K562 (cell line): ENCODE measurements around the gene AGPAT3. TPM values are rescaled to one million over a fixed set of nuclear protein-coding genes. Genes with fewer than 3 reads are reported as not detected.

Experiments
- BDP1 ChIP-seq: IDR thresholded peaks from 3 replicates; pipeline ENCODE4 v1.6.1; 2011; ENCODE audit not compliant: insufficient read length, insufficient read depth
- CGGBP1 ChIP-seq: fragments of 250-450 bp; sonication (Bioruptor Pico); IDR thresholded peaks from 2 replicates; pipeline ENCODE4 v1.9.0; 2021; ENCODE audit warnings: mild to moderate bottlenecking
- FOXM1 ChIP-seq, 2 experiments: fragments of 450-650 bp in 1 of 2; sonication (generic) in 1 of 2; formaldehyde crosslinking in 1 of 2; IDR thresholded peaks; 2 replicates each; pipeline versions ENCODE4 v1.6.1 to v1.9.0; 2017 to 2022; ENCODE audit warnings: low read depth in 2 of 2, mild to moderate bottlenecking in 2 of 2, missing genetic modification reagents in 1 of 2, moderate library complexity in 1 of 2
- MCM3 ChIP-seq: fragments of 450-650 bp; IDR thresholded peaks from 2 replicates; pipeline ENCODE4 v1.6.1; 2016
- PKNOX1 ChIP-seq: fragments of 450-650 bp; IDR thresholded peaks from 2 replicates; pipeline ENCODE4 v1.6.1; 2016
- SAFB ChIP-seq: fragments of 200-400 bp; formaldehyde crosslinking; IDR thresholded peaks from 2 replicates; pipeline ENCODE4 v1.6.1; 2017; ENCODE audit warnings: low read depth, low read length, borderline replicate concordance
- SMC3 ChIP-seq: conservative IDR thresholded peaks from 2 replicates; pipeline ENCODE4 v1.6.1; 2011; ENCODE audit warnings: low read depth, low read length, improper control_type of control experiment; ENCODE audit not compliant: insufficient read depth
- THRB ChIP-seq: fragments of 450-650 bp; formaldehyde crosslinking; conservative IDR thresholded peaks from 2 replicates; pipeline ENCODE4 v1.4.0; 2022; ENCODE audit warnings: mild to moderate bottlenecking, missing genetic modification characterization
- ZFP36 ChIP-seq: fragments of 150-350 bp; IDR thresholded peaks from 2 replicates; pipeline ENCODE4 v1.6.1; 2018; ENCODE audit warnings: low read length, low read depth; ENCODE audit not compliant: partially characterized antibody
- ZNF184 ChIP-seq: sonication (generic); formaldehyde crosslinking; IDR thresholded peaks from 2 replicates; pipeline ENCODE4 v1.5.0; 2020; ENCODE audit warnings: missing genetic modification reagents
- ZNF511 ChIP-seq: sonication (generic); formaldehyde crosslinking; IDR thresholded peaks from 2 replicates; pipeline ENCODE4 v1.8.0; 2022; ENCODE audit warnings: mild to moderate bottlenecking, missing genetic modification reagents
- ZNF696 ChIP-seq: fragments of 250-450 bp; sonication (Bioruptor Pico); conservative IDR thresholded peaks from 2 replicates; pipeline ENCODE4 v1.4.0; 2020; ENCODE audit warnings: mild to moderate bottlenecking, moderate library complexity
- ZNF766 ChIP-seq: fragments of 200-800 bp; sonication (Bioruptor generic); conservative IDR thresholded peaks from 2 replicates; pipeline ENCODE4 v1.6.1; 2016; ENCODE audit warnings: missing genetic modification characterization, missing compliant biosample characterization
- ZZZ3 ChIP-seq: fragments of 450-650 bp; IDR thresholded peaks from 2 replicates; pipeline ENCODE4 v1.6.1; 2016; ENCODE audit warnings: antibody characterized with exemption, mild to moderate bottlenecking, moderate library complexity
- polyA plus RNA-seq, 8 experiments: library from polyadenylated mRNA; depleted of rRNA in 4 of 8; stranded (reverse) in 5 of 8; unstranded in 3 of 8; fragments of >200 nt; fragmentation: Nextera tagmentation in 2 of 8; fragmentation: Illumina TruSeq in 1 of 8; extraction: Ambion mirVana in 2 of 8; extraction: Trizol in 1 of 8; gene quantifications; 2 replicates each; pipeline versions ENCODE4 v1.2.1 to v1.2.3, GENCODE V29; 2011 to 2014; ENCODE audit warnings: inconsistent platforms in 1 of 8, missing spikeins in 1 of 8
- total RNA-seq, 7 experiments: library from RNA; depleted of rRNA in 6 of 7; stranded (reverse); fragments of >200 nt in 6 of 7; fragmentation: Illumina TruSeq in 2 of 7; extraction: Trizol in 2 of 7; gene quantifications; 2 replicates each; pipeline versions ENCODE4 v1.2.1 to v1.2.3, GENCODE V29; 2011 to 2021; ENCODE audit warnings: low replicate concordance in 1 of 7
- TF ChIP-seq, protein P1 (sequence below): fragments of 450-650 bp; IDR thresholded peaks from 2 replicates; pipeline ENCODE4 v1.6.1; 2017; ENCODE audit warnings: antibody characterized with exemption, mild to moderate bottlenecking
- TF ChIP-seq, protein P2 (sequence below), 2 experiments: fragments of 450-650 bp in 1 of 2; sonication (generic) in 1 of 2; formaldehyde crosslinking in 1 of 2; IDR thresholded peaks in 1 of 2; conservative IDR thresholded peaks in 1 of 2; 2 replicates each; pipeline versions ENCODE4 v1.6.1 to v1.8.1; 2016 to 2023; ENCODE audit warnings: mild to moderate bottlenecking in 2 of 2, moderate library complexity in 2 of 2, inconsistent platforms in 1 of 2, missing genetic modification reagents in 1 of 2
- TF ChIP-seq, protein P3 (sequence below): sonication (generic); formaldehyde crosslinking; IDR thresholded peaks from 2 replicates; pipeline ENCODE4 v1.8.0; 2022; ENCODE audit warnings: missing genetic modification reagents, mild to moderate bottlenecking, borderline replicate concordance

The AGPAT3 gene
- total and polyA plus RNA-seq, 9 of the 15 experiments (the other 6 are each of a cell fraction or from before 2014, with no cell fraction given): 1.5 to 88.4 (median 35.7) TPM

GRCh38 chr21:43972850-43973633 is 108.0 kb downstream of the AGPAT3 start (continued):
- no peak for TF ChIP-seq ZNF766 (CRISPR knock-in tag)
- TF ChIP-seq SMC3: no peak
- no peak for TF ChIP-seq ZNF696
- no peak for TF ChIP-seq MCM3
- no peak for TF ChIP-seq BDP1
- no peak for TF ChIP-seq ZNF184 (CRISPR knock-in tag)
- no peak for TF ChIP-seq FOXM1 (IDR thresholded peaks at IDR 0.05; ENCODE audit: low read depth)
- no peak for TF ChIP-seq FOXM1 (CRISPR knock-in tag; IDR thresholded peaks at IDR 0.05; ENCODE audit: low read depth)
- no peak for TF ChIP-seq ZNF511 (CRISPR knock-in tag)
- no peak for TF ChIP-seq THRB (CRISPR knock-in tag)
- no peak for TF ChIP-seq PKNOX1
- TF ChIP-seq ZZZ3: no peak
- TF ChIP-seq ZFP36: no peak
- TF ChIP-seq, protein P1, sequence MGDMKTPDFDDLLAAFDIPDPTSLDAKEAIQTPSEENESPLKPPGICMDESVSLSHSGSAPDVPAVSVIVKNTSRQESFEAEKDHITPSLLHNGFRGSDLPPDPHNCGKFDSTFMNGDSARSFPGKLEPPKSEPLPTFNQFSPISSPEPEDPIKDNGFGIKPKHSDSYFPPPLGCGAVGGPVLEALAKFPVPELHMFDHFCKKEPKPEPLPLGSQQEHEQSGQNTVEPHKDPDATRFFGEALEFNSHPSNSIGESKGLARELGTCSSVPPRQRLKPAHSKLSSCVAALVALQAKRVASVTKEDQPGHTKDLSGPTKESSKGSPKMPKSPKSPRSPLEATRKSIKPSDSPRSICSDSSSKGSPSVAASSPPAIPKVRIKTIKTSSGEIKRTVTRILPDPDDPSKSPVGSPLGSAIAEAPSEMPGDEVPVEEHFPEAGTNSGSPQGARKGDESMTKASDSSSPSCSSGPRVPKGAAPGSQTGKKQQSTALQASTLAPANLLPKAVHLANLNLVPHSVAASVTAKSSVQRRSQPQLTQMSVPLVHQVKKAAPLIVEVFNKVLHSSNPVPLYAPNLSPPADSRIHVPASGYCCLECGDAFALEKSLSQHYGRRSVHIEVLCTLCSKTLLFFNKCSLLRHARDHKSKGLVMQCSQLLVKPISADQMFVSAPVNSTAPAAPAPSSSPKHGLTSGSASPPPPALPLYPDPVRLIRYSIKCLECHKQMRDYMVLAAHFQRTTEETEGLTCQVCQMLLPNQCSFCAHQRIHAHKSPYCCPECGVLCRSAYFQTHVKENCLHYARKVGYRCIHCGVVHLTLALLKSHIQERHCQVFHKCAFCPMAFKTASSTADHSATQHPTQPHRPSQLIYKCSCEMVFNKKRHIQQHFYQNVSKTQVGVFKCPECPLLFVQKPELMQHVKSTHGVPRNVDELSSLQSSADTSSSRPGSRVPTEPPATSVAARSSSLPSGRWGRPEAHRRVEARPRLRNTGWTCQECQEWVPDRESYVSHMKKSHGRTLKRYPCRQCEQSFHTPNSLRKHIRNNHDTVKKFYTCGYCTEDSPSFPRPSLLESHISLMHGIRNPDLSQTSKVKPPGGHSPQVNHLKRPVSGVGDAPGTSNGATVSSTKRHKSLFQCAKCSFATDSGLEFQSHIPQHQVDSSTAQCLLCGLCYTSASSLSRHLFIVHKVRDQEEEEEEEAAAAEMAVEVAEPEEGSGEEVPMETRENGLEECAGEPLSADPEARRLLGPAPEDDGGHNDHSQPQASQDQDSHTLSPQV: no peak
- no peak for TF ChIP-seq SAFB
- no peak for TF ChIP-seq CGGBP1 (CRISPR knock-in tag)
- TF ChIP-seq, protein P2, sequence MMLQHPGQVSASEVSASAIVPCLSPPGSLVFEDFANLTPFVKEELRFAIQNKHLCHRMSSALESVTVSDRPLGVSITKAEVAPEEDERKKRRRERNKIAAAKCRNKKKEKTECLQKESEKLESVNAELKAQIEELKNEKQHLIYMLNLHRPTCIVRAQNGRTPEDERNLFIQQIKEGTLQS (IDR thresholded peaks at IDR 0.05): no peak
- TF ChIP-seq, protein P2 (CRISPR knock-in tag; conservative IDR thresholded peaks at IDR 0.05): no peak
- TF ChIP-seq, protein P3, sequence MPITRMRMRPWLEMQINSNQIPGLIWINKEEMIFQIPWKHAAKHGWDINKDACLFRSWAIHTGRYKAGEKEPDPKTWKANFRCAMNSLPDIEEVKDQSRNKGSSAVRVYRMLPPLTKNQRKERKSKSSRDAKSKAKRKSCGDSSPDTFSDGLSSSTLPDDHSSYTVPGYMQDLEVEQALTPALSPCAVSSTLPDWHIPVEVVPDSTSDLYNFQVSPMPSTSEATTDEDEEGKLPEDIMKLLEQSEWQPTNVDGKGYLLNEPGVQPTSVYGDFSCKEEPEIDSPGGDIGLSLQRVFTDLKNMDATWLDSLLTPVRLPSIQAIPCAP (CRISPR knock-in tag): no peak
